SK-N-MC (cell line): ENCODE measurements around the gene PRRC2A.

ENCODE experiments used
- DNase-seq: peaks from one replicate; pipeline ENCODE4 v3.0.0-alpha.2; 2011; ENCODE audit warnings: low read depth, low spot score
- H3K27ac ChIP-seq: fragments of 200-600 bp; sonication (generic); 2 replicates; pipeline ENCODE4 v1.5.1; 2016; ENCODE audit warnings: mixed run types
- H3K36me3 ChIP-seq: fragments of 200-600 bp; sonication (generic); 2 replicates; pipeline ENCODE4 v1.6.1; 2017; ENCODE audit warnings: antibody characterized with exemption, low read length, mixed read lengths; ENCODE audit not compliant: insufficient read depth
- H3K4me3 ChIP-seq: fragments of 200-600 bp; sonication (generic); 2 replicates; pipeline ENCODE4 v1.5.1; 2016
- H3K9ac ChIP-seq: fragments of 200-600 bp; sonication (generic); 2 replicates; pipeline ENCODE4 v1.8.0; 2017; ENCODE audit warnings: mixed run types, mixed read lengths; ENCODE audit not compliant: insufficient read length
- H3K9me3 ChIP-seq: fragments of 200-600 bp; sonication (generic); 2 replicates; pipeline ENCODE4 v1.6.1; 2017; ENCODE audit warnings: low read depth, mild to moderate bottlenecking, antibody characterized with exemption, low read length, moderate library complexity, mixed read lengths
- EZH2 ChIP-seq: fragments of 200-600 bp; sonication (generic); IDR thresholded peaks from one replicate; pipeline ENCODE4 v1.6.1; 2017; ENCODE audit warnings: antibody characterized with exemption
- FOXP2 ChIP-seq: optimal IDR thresholded peaks from 2 replicates; pipeline ENCODE3; 2011; ENCODE audit warnings: mild to moderate bottlenecking, moderate library complexity; ENCODE audit not compliant: insufficient read depth; ENCODE audit errors: extremely low read length, control extremely low read depth
- POLR2AphosphoS5 ChIP-seq: IDR thresholded peaks from 2 replicates; pipeline ENCODE4 v1.6.1; 2012; ENCODE audit warnings: mild to moderate bottlenecking, low read depth, low read length, borderline replicate concordance

The PRRC2A gene

GRCh38 chr6:31630177-31630934, 9.8 kb downstream of the PRRC2A start:
- no peak for TF ChIP-seq EZH2
- 0 out of 2 replicates have a peak, but pooled peaks have one; percentile 13 for TF ChIP-seq POLR2AphosphoS5
- Histone ChIP-seq H3K9ac (no peak overlapping the region), H3K27ac (no peak overlapping the region), H3K36me3 (peaks cover 100% of the 10 kb centered on the region), H3K9me3 (no peaks in the 10 kb centered on the region), H3K4me3 (no peak overlapping the region)
- DNase-seq, result no peak

GRCh38 chr6:31631209-31631608, 10.7 kb downstream of the PRRC2A start:
- Histone ChIP-seq H3K4me3 (no peak overlapping the region), H3K27ac (no peak overlapping the region), H3K36me3 (peaks cover 100% of the 10 kb centered on the region), H3K9ac (no peak overlapping the region), H3K9me3 (no peaks in the 10 kb centered on the region)
- TF ChIP-seq POLR2AphosphoS5, result no peak
- TF ChIP-seq FOXP2, result no peak
- no peak for TF ChIP-seq EZH2
- no peak for DNase-seq

- DNase-seq, result no peak
- TF ChIP-seq POLR2AphosphoS5 (no peak), EZH2 (no peak), FOXP2 (no peak)
- Histone ChIP-seq H3K36me3 (peaks cover 100% of the 10 kb centered on the region), H3K27ac (no peak overlapping the region), H3K9me3 (no peaks in the 10 kb centered on the region), H3K9ac (no peak overlapping the region), H3K4me3 (no peak overlapping the region)
Observed at GRCh38 chr6:31631681-31632278, 11.3 kb downstream of the PRRC2A start.

GRCh38 chr6:31632279-31632946, 11.9 kb downstream of the PRRC2A start:
- Histone ChIP-seq H3K36me3 (peaks cover 99% of the 10 kb centered on the region), H3K4me3 (no peak overlapping the region), H3K9ac (no peak overlapping the region), H3K27ac (peak overlapping the region; percentile 69), H3K9me3 (no peaks in the 10 kb centered on the region)
- no peak for DNase-seq
- TF ChIP-seq FOXP2 (no peak), POLR2AphosphoS5 (peak; percentile 65; the same call in 1 of the 2 replicates)

- Histone ChIP-seq H3K36me3 (peaks cover 97% of the 10 kb centered on the region), H3K9ac (no peak overlapping the region), H3K4me3 (no peak overlapping the region), H3K27ac (peak overlapping the region; percentile 69), H3K9me3 (no peaks in the 10 kb centered on the region)
- no peak for TF ChIP-seq EZH2
- TF ChIP-seq FOXP2, result no peak
- no peak; the same call in 1 of the 2 replicates for TF ChIP-seq POLR2AphosphoS5
- no peak for DNase-seq
Observed at GRCh38 chr6:31633447-31633846, 12.9 kb downstream of the PRRC2A start.

GRCh38 chr6:31634131-31634530, 13.6 kb downstream of the PRRC2A start:
- DNase-seq, result no peak
- TF ChIP-seq EZH2, result no peak
- TF ChIP-seq POLR2AphosphoS5, result no peak
- no peak for TF ChIP-seq FOXP2
- H3K9me3 ChIP-seq, result no peaks in the 10 kb centered on the region
- H3K36me3 ChIP-seq, result peaks cover 94% of the 10 kb centered on the region
- H3K9ac ChIP-seq, result no peak overlapping the region
- no peak overlapping the region for H3K4me3 ChIP-seq
- H3K27ac ChIP-seq, result peak overlapping the region; percentile 42; the same call in 1 of the 2 replicates

- 0 out of 2 replicates have a peak overlapping the region, but pooled peaks have one; percentile 36 for H3K27ac ChIP-seq
- DNase-seq, result no peak
- peaks cover 94% of the 10 kb centered on the region for H3K36me3 ChIP-seq
- no peak overlapping the region for H3K9ac ChIP-seq
- no peak overlapping the region for H3K4me3 ChIP-seq
- no peaks in the 10 kb centered on the region for H3K9me3 ChIP-seq
- TF ChIP-seq POLR2AphosphoS5 (no peak), FOXP2 (no peak), EZH2 (no peak)
Observed at GRCh38 chr6:31634969-31635575, 14.6 kb downstream of the PRRC2A start.
